PFSK-1 (cell line): ENCODE results near the gene ARSG.

Experiments
- FOXP2 ChIP-seq: optimal IDR thresholded peaks from 2 replicates; pipeline ENCODE3; 2011; ENCODE audit warnings: borderline replicate concordance, control low read depth, inconsistent platforms; ENCODE audit not compliant: insufficient read depth; ENCODE audit errors: extremely low read length, extremely low read depth
- POLR2AphosphoS5 ChIP-seq: IDR thresholded peaks from 2 replicates; pipeline ENCODE4 v1.6.1; 2012; ENCODE audit warnings: low read depth, mild to moderate bottlenecking, control low read depth, low read length, moderate library complexity
- REST ChIP-seq, 2 experiments: IDR thresholded peaks; 2 replicates each; pipeline versions ENCODE4 v1.6.1 to v1.8.0; 2011 to 2012; ENCODE audit warnings: low read depth in 2 of 2, low read length in 2 of 2, control low read depth in 1 of 2, inconsistent platforms in 1 of 2, mild to moderate bottlenecking in 1 of 2, moderate library complexity in 1 of 2; ENCODE audit not compliant: insufficient read depth in 1 of 2
- SIN3A ChIP-seq: IDR thresholded peaks from 2 replicates; pipeline ENCODE4 v1.6.1; 2012; ENCODE audit warnings: mild to moderate bottlenecking, low read length, moderate library complexity, borderline replicate concordance; ENCODE audit not compliant: insufficient read depth

GRCh38 chr17:68384471-68384870, 93.2 kb downstream of the ARSG start:
- no peak for TF ChIP-seq SIN3A
- TF ChIP-seq FOXP2 = no peak
- no peak for TF ChIP-seq POLR2AphosphoS5
- no peak for TF ChIP-seq REST (IDR thresholded peaks at IDR 0.05; ENCODE audit: insufficient read depth in 1 of 2, low read depth in 2 of 2, low read length in 2 of 2)
